ENCODE data around the gene ULK3. TPM values are rescaled to one million over a fixed set of nuclear protein-coding genes. Genes with fewer than 3 reads are reported as not detected.

ULK3 gene
- total RNA-seq, 1 donor from 2014 or later: 17.4 TPM

- DNase-seq (ENCODE audit: low read depth): no peak
- Histone ChIP-seq H3K4me3 (ENCODE audit: low read depth, low read length) (no peak overlapping the region), H3K27me3 (ENCODE audit: control insufficient read depth, insufficient read depth, low read length) (peaks cover 19% of the 10 kb centered on the region), H3K36me3 (ENCODE audit: control insufficient read depth, insufficient read depth, low read length) (no peaks in the 10 kb centered on the region)
- no peak for FAIRE-seq
- TF ChIP-seq, protein P1, sequence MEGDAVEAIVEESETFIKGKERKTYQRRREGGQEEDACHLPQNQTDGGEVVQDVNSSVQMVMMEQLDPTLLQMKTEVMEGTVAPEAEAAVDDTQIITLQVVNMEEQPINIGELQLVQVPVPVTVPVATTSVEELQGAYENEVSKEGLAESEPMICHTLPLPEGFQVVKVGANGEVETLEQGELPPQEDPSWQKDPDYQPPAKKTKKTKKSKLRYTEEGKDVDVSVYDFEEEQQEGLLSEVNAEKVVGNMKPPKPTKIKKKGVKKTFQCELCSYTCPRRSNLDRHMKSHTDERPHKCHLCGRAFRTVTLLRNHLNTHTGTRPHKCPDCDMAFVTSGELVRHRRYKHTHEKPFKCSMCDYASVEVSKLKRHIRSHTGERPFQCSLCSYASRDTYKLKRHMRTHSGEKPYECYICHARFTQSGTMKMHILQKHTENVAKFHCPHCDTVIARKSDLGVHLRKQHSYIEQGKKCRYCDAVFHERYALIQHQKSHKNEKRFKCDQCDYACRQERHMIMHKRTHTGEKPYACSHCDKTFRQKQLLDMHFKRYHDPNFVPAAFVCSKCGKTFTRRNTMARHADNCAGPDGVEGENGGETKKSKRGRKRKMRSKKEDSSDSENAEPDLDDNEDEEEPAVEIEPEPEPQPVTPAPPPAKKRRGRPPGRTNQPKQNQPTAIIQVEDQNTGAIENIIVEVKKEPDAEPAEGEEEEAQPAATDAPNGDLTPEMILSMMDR (IDR thresholded peaks at IDR 0.05; ENCODE audit: insufficient read depth, low read length, severe bottlenecking): no peak
These were observed 16.0 kb downstream of the ULK3 start for GRCh38 chr15:74826921-74827320.

DNA sequence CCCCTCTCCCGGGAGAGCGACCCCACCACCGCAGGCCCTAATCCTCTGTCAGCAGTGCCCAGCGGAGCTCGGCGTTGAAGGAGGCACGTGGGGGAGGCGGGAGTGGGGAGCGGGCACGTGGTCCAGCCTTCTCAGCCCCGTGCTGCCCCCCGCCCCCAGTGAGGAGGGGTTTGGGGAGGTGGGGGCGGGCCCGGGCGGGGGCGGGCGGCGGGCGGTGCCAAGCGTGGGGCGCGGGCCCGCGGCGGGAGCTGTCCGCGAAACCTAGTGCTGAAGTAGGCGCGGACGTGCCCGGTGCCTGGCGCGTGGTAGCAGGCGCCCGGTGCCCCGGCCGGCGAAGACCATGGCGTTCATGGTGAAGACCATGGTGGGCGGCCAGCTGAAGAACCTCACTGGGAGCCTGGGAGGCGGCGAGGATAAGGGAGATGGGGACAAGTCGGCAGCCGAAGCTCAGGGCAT lies 16.6 kb downstream of the ULK3 start, which contains the start of gene CPLX3:
Gene CPLX3, plus strand, starts transcription at position 264 of the 456 bp plus-strand sequence. Its CDS starts 77 bp downstream, at position 341.
- Histone ChIP-seq H3K36me3 (ENCODE audit: control insufficient read depth, insufficient read depth, low read length) (no peaks in the 10 kb centered on the region), H3K4me3 (ENCODE audit: low read depth, low read length) (no peak within 1 kb of the TSS), H3K27me3 (ENCODE audit: control insufficient read depth, insufficient read depth, low read length) (peaks cover 19% of the 10 kb centered on the region)
- no peak for FAIRE-seq
- TF ChIP-seq, protein P1 (IDR thresholded peaks at IDR 0.05; ENCODE audit: insufficient read depth, low read length, severe bottlenecking): no peak
- DNase-seq (ENCODE audit: low read depth): no peak

GRCh38 chr15:74825866-74826265 lies 17.1 kb downstream of the ULK3 start:
- DNase-seq (ENCODE audit: low read depth): no peak
- TF ChIP-seq, protein P1 (IDR thresholded peaks at IDR 0.05; ENCODE audit: insufficient read depth, low read length, severe bottlenecking): no peak
- Histone ChIP-seq H3K27me3 (ENCODE audit: control insufficient read depth, insufficient read depth, low read length) (peaks cover 19% of the 10 kb centered on the region), H3K4me3 (ENCODE audit: low read depth, low read length) (no peak overlapping the region), H3K36me3 (ENCODE audit: control insufficient read depth, insufficient read depth, low read length) (no peaks in the 10 kb centered on the region)
- no peak for FAIRE-seq

- TF ChIP-seq, protein P1 (IDR thresholded peaks at IDR 0.05; ENCODE audit: insufficient read depth, low read length, severe bottlenecking): no peak
- FAIRE-seq (no peak), DNase-seq (ENCODE audit: low read depth) (no peak)
- no peaks in the 10 kb centered on the region for H3K36me3 ChIP-seq (ENCODE audit: control insufficient read depth, insufficient read depth, low read length)
- peaks cover 19% of the 10 kb centered on the region for H3K27me3 ChIP-seq (ENCODE audit: control insufficient read depth, insufficient read depth, low read length)
- H3K4me3 ChIP-seq (ENCODE audit: low read depth, low read length): no peak overlapping the region
These were observed 18.0 kb downstream of the ULK3 start for GRCh38 chr15:74824976-74825375.

DNA sequence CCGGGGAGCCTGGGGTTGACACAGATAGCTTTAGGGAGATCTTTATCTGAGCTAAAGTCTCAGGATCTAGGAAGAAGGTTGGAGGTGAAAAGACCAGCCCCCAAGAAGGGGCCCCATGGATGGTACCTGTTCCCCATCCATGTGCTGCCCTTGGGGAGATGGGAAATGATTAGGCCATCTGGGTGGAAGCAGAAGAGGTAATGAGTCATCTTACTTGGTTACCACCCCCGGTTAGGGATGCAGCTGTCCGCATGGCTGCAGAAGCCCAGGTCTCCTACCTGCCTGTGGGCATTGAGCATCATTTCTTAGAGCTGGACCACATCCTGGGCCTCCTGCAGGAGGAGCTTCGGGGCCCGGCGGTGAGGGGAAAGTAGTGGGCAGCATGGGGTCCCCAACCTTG lies 19.6 kb downstream of the ULK3 start:
- Histone ChIP-seq H3K4me3 (ENCODE audit: low read depth, low read length) (no peak overlapping the region), H3K27me3 (ENCODE audit: control insufficient read depth, insufficient read depth, low read length) (peaks cover 19% of the 10 kb centered on the region), H3K36me3 (ENCODE audit: control insufficient read depth, insufficient read depth, low read length) (no peaks in the 10 kb centered on the region)
- FAIRE-seq (no peak), DNase-seq (ENCODE audit: low read depth) (peak; percentile 26)
- TF ChIP-seq, protein P1 (IDR thresholded peaks at IDR 0.05; ENCODE audit: insufficient read depth, low read length, severe bottlenecking): no peak

DNA sequence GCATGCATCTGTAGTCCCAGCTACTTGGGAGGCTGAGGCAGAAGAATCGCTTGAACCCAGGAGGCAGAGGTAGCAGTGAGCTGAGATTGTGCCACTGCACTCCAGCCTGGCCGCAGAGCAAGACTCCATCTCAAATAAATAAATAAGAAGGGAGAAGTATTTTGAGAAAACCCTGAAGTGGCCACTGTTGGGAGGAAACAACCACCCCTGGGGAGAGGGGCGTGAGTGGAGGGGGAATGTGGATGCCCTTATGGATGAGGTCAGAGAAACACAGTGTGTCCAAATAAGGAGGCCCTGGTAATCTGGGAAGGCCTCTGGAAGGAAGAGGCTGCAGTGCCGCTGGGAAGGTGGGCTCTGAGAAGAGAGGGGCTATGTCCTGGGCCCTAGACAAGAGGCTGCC lies 20.7 kb downstream of the ULK3 start:
- TF ChIP-seq, protein P1 (IDR thresholded peaks at IDR 0.05; ENCODE audit: insufficient read depth, low read length, severe bottlenecking): no peak
- no peak overlapping the region for H3K4me3 ChIP-seq (ENCODE audit: low read depth, low read length)
- DNase-seq (ENCODE audit: low read depth): no peak
- H3K36me3 ChIP-seq (ENCODE audit: control insufficient read depth, insufficient read depth, low read length): no peaks in the 10 kb centered on the region
- H3K27me3 ChIP-seq (ENCODE audit: control insufficient read depth, insufficient read depth, low read length): peaks cover 13% of the 10 kb centered on the region
- FAIRE-seq: no peak

All from bronchial epithelial cell (primary cell).